DOHH2 (cell line): ENCODE data around the gene CEP112.

ENCODE experiments used
- EZH2phosphoT487 ChIP-seq: fragments of 200-600 bp; sonication (generic); IDR thresholded peaks from 2 replicates; pipeline ENCODE4 v1.6.1; 2017; ENCODE audit warnings: borderline replicate concordance, mild to moderate bottlenecking, antibody characterized with exemption, low read length, moderate library complexity, mixed read lengths
- TF ChIP-seq, protein P1 (sequence below): fragments of 200-600 bp; sonication (generic); IDR thresholded peaks from one replicate; pipeline ENCODE4 v1.5.1; 2014; ENCODE audit warnings: antibody characterized with exemption, mild to moderate bottlenecking, low read depth, low read length; ENCODE audit not compliant: poor library complexity, severe bottlenecking

DNA sequence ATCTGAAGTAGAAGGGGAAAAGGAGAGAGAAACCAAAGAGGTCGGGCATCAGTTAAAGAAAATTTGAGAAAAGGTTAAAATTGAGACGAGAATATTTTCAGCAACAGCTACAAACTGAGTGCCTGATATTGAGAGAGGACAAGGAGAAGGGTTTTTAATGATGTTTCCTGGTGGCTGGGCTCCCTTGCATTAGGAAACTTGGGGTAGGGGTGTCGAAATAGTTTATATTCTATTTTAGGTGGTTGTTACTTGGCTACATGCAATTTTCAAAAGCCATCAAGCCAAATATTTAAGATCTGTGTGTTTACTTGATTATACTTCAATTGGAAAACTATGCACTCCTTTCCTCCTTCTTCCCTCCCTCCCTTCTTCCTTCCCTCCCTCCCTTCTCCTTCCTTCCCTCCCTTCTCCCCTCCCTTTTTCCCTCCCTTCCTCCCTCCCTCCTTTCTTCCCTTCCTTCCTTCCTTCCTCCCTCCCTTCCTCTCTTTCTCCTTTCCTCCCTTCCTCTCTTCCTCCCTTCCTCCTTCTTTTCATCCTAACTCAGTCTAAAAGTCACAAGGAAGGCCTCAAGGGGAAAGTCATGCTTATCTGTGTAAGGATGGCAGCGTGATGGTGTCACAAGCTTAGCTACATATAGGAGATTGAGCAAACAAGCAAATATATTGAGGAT, 39.1 kb upstream of the CEP112 start:
- TF ChIP-seq, protein P1, sequence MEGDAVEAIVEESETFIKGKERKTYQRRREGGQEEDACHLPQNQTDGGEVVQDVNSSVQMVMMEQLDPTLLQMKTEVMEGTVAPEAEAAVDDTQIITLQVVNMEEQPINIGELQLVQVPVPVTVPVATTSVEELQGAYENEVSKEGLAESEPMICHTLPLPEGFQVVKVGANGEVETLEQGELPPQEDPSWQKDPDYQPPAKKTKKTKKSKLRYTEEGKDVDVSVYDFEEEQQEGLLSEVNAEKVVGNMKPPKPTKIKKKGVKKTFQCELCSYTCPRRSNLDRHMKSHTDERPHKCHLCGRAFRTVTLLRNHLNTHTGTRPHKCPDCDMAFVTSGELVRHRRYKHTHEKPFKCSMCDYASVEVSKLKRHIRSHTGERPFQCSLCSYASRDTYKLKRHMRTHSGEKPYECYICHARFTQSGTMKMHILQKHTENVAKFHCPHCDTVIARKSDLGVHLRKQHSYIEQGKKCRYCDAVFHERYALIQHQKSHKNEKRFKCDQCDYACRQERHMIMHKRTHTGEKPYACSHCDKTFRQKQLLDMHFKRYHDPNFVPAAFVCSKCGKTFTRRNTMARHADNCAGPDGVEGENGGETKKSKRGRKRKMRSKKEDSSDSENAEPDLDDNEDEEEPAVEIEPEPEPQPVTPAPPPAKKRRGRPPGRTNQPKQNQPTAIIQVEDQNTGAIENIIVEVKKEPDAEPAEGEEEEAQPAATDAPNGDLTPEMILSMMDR: no peak
- no peak for TF ChIP-seq EZH2phosphoT487
